Retinal pigment epithelial cell (primary cell): ENCODE data around the gene TFAP2B.

Experiments
- DNase-seq: peaks from one replicate; pipeline ENCODE4 v3.0.0-alpha.2; 2010; ENCODE audit warnings: low read depth
- H3K4me3 ChIP-seq: 2 replicates; pipeline ENCODE4 v1.5.1; 2011; ENCODE audit warnings: mild to moderate bottlenecking, low read length, control low read depth, moderate library complexity
- CTCF ChIP-seq: conservative IDR thresholded peaks from 2 replicates; pipeline ENCODE4 v1.5.1; 2011; ENCODE audit warnings: low read depth, low read length, control low read depth, inconsistent platforms

TFAP2B gene

GRCh38 chr6:50842446-50842845 is 23.8 kb downstream of the TFAP2B start:
- DNase-seq, result no peak
- TF ChIP-seq CTCF, result no peak
- no peak overlapping the region for H3K4me3 ChIP-seq

- no peak for TF ChIP-seq CTCF
- no peak for DNase-seq
- no peak overlapping the region for H3K4me3 ChIP-seq
Measured at GRCh38 chr6:50842861-50843384, 24.3 kb downstream of the TFAP2B start.

- H3K4me3 ChIP-seq, result no peak overlapping the region
- DNase-seq, result no peak
- no peak for TF ChIP-seq CTCF
Measured at GRCh38 chr6:50843842-50844241, 25.2 kb downstream of the TFAP2B start.

GRCh38 chr6:50845499-50846143 is 26.9 kb downstream of the TFAP2B start:
- no peak for DNase-seq
- no peak for TF ChIP-seq CTCF

GRCh38 chr6:50846144-50846851 is 27.6 kb downstream of the TFAP2B start:
- no peak for TF ChIP-seq CTCF
- DNase-seq, result no peak
- no peak overlapping the region for H3K4me3 ChIP-seq

More at GRCh38 chr6:50845499-50846143, 26.9 kb downstream of the TFAP2B start:
- H3K4me3 ChIP-seq, result no peak overlapping the region

- TF ChIP-seq CTCF, result no peak
- no peak for DNase-seq
- no peak overlapping the region for H3K4me3 ChIP-seq
Measured at GRCh38 chr6:50846852-50847155, 28.1 kb downstream of the TFAP2B start.
